Suppressor macrophage treated with lipopolysaccharide for 1 hour (primary cell): ENCODE measurements around the gene FARP1.
A peak's percentile ranks its signal among the peaks of the same experiment; 100 is the strongest.

ENCODE experiments used
- DNase-seq, 3 donors: peaks; one replicate each; pipeline ENCODE4 v3.0.0-alpha.2; 2020 to 2022

Gene FARP1

GRCh38 chr13:98434060-98434459 lies 291.2 kb downstream of the FARP1 start:
- DNase-seq: no peak

GRCh38 chr13:98435376-98435775 lies 292.5 kb downstream of the FARP1 start:
- no peak for DNase-seq

GRCh38 chr13:98436233-98436910 lies 293.5 kb downstream of the FARP1 start:
- DNase-seq: no peak

DNA sequence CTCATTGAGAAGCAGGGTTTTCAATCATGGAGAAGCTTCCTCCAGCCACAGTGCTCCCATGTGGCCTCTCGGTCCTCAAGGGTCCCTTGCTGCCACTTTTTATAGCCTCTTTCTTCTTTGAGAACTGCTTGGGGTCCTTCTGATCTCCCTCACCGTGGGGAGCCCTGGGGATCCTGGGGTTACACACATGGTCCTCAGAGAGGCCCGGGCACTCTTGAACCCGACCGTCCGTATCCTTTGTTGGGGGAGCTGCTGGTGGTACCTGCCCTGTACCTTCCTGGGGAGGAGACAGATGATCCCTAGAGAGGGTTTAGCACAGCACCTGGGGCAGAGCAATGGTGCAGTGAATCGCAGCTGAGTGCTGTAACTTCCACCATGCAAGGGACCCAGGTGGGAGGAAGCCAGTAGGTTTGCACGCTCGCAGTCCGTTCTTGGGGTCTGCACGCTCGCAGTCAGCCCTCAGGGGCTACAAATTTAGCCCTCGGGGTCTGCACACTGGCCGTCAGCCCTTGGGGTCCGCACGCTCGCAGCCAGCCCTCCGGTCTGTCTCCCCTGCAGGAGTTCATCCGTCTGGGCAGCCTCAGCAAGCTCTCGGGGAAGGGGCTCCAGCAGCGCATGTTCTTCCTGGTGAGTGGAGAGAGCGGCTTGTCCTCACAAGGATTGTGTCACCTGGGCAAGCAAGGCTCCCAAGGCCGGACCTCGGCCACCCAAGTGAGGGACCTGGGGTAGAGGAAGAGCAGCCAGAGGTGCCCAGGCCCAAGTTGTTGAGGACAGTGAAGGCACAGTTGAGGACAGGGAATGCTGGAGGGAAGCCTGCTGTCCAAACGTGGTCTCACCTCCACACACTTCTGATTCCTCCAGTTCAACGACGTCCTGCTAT lies 295.6 kb downstream of the FARP1 start:
- no peak for DNase-seq

- no peak for DNase-seq
These were observed 296.4 kb downstream of the FARP1 start for GRCh38 chr13:98439126-98439828.

- no peak for DNase-seq
These were observed 297.0 kb downstream of the FARP1 start for GRCh38 chr13:98439896-98440295.

GRCh38 chr13:98440390-98441055 lies 297.6 kb downstream of the FARP1 start:
- DNase-seq: no peak

GRCh38 chr13:98441056-98441676 lies 298.3 kb downstream of the FARP1 start:
- DNase-seq: no peak

DNA sequence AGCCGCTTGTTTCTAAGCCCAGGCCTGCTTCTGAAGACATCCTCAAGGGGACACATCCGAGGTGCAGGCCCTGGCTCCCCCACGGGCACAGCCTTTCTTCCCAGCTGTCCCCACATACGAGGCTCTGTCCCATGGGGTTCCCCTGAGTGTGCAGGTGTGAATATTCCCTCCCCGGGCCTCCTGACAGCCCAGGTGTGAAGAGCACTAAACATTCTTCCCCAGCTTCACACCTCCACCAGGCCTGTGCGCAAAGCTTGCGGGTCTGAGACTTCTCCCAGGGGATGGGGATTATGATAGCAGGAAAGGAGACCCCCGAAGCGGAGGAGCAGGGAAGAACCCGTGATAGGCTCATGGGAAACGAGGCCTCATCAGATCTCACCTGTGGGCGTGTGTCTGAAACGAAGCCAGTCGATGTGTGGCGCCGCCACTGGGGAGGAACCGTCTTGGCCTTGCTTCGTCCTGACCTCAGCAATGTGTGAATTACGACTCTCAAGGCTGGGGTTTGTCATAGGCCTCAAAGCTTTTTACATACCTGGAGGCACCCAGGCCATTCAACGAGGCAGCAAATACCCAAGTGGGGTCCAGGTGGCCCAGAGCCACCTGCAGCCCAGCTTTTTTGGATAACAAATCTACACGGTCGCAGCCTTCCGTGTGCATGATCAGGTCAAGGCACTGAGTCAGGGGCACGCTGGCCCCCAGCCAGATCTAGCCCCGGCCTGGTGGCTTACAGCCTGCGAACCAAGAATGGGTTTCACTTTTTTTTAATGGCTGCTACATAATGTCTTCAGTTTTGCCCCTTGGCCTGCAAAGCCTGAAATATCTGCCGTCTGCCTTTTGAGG lies 299.7 kb downstream of the FARP1 start:
- DNase-seq: no peak

GRCh38 chr13:98443329-98443728 lies 300.4 kb downstream of the FARP1 start:
- peak; percentile 66 to 80 (median 73) for DNase-seq

DNA sequence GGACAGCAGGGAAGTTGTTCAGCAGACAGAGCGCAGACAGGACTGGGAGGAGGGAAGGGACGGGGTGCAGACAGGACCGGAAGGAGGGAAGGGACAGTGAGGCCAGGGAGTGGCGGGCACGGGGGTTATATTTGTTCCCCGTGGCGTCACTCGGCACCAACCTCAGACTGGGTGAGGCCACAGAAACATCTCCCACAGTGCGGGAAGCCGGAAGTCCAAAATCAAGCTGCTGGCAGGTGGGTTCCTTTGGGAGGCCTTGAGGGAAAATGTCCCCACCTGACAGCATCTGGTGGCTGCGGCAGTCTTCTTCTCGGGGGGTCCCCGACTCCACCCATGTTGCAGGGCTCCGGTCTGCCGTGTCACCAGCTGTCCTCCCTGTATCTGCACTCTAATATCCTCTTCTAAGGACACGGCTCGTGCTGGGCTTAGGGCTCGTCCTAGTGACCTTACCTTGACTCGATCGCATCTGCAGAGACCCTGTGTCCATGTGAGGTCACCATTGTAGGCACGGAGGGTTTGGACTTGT lies 301.0 kb downstream of the FARP1 start:
- DNase-seq: no peak

DNA sequence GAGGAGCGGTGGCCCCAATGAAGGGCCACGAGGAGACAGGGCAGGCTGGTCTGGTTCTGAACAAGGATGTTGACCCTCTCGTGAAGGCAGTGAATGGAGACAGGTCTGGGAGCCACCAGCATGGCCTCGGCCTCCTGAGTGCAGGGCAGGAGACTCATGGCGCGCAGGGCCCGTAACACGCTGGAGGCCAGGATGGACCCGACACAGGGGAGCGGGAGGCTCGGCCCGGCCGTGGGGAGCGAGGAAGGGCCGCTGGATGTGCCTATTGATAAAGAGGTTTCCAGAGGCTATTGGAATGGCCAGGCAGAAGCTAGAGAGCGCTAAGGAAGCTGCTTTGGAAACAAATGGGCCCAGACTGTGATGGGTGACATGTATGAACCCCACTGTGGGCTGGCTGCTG lies 301.5 kb downstream of the FARP1 start:
- no peak for DNase-seq

GRCh38 chr13:98445340-98446233 lies 302.7 kb downstream of the FARP1 start:
- peak; percentile 62 to 81 (median 75) for DNase-seq

- DNase-seq: no peak
These were observed 303.3 kb downstream of the FARP1 start for GRCh38 chr13:98446234-98446621.

DNA sequence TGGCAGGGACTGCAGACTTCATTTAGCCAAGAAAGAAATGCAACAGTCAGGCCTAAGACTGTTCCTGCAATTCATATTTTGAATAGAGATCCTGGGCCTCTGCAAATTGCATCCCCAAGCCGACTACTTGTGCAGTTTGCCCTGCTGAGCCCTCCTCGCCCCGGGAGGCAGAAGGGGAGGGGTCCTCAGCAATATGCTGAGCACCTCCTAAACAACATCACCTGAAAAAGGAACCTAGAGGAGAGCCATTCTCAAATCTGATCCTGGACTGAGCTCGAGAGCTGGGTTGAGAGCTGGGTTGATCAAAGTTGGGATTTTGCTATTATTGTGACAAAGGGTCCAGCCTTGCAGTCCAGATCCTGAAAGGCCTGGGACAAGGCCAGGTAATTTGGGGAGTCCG lies 304.2 kb downstream of the FARP1 start:
- DNase-seq: no peak

GRCh38 chr13:98447881-98448641 lies 305.2 kb downstream of the FARP1 start:
- peak in 1 of 3 donors; percentile 12 for DNase-seq

DNA sequence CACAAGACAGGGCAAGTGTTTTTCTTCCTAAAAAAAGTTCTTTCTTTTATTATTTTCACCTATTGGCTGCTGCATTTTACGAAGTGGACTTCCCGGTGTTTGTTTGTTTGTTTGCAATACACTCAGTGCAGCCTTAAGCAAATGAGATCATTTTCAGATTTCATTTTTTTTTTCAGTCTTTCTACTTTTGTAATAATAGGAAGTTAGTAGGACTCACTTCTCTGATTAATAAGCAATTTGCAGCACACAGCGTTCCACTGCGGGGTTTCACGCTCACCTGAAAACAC lies 305.7 kb downstream of the FARP1 start:
- no peak for DNase-seq

DNA sequence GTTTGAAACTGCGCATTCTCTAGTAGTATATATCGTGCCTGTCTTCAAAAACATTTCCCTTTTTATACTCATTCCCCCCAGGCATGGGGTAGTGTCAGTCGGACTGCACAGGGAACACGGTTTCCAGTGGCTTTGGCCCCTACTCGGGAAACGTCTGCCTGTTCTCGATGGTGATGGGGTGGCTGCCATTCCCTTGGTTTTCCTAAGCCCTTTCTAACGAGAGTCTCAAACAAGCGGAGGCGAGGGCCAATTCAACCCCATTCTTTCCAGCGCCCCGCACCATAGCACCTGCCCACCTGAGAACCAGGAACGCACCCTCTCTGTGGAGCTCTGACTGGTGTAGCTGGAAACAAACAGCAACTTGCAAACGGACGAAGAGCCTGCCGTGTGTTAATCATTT lies 306.4 kb downstream of the FARP1 start:
- no peak for DNase-seq

- no peak for DNase-seq
These were observed 307.1 kb downstream of the FARP1 start for GRCh38 chr13:98450026-98450425.
